NCI-H2081 treated with DMSO at 0.1 percent for 48 hours (cell line): ENCODE measurements around the gene TLCD3A.
"Not testable (repeated sequence)": the region's sequence is repeated elsewhere in the genome, so short reads cannot be mapped to it uniquely, and the experiment has no call there.

Experiments
- DNase-seq: peaks from one replicate; lab custom pipeline; 2025; lab: John Stamatoyannopoulos, UW

TLCD3A gene

DNA sequence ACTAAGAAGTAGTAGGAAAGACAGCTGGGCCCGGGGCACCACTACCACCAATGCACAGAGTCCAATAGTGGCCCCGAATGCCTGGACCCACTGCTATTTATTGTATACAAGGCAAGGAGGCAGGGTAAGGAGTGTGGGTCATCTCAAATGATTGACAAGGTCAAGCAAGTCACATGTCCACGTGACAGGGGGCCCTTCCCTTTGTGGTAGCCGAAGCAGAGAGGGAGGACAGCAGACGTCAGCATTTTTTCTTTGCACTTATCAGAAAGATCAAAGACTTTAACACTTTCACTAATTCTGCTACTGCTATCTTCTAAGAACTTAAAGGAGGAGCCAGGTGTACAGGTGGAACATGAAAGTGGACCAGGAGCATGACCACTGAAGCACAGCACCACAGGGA is 24.3 kb upstream of the TLCD3A start:
- no peak for DNase-seq

DNA sequence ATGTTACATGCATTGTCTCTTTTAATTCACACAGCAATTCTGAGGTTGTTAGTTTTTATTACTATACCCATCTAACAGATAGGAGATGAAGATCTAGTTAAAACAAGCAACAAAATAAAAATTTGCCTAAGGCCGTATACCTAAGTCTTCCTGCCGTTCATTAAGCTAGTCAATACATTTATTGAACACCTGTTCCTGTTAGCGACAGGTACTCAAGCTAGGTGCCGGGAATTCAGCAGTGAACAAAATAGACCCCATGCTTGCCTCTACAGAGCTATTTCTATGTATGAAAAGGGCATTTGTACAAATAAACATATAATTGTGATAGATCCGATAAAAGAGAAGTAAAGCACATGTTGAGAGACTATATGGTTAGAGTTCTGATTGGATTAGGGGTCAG is 14.3 kb upstream of the TLCD3A start:
- DNase-seq, result no peak

DNA sequence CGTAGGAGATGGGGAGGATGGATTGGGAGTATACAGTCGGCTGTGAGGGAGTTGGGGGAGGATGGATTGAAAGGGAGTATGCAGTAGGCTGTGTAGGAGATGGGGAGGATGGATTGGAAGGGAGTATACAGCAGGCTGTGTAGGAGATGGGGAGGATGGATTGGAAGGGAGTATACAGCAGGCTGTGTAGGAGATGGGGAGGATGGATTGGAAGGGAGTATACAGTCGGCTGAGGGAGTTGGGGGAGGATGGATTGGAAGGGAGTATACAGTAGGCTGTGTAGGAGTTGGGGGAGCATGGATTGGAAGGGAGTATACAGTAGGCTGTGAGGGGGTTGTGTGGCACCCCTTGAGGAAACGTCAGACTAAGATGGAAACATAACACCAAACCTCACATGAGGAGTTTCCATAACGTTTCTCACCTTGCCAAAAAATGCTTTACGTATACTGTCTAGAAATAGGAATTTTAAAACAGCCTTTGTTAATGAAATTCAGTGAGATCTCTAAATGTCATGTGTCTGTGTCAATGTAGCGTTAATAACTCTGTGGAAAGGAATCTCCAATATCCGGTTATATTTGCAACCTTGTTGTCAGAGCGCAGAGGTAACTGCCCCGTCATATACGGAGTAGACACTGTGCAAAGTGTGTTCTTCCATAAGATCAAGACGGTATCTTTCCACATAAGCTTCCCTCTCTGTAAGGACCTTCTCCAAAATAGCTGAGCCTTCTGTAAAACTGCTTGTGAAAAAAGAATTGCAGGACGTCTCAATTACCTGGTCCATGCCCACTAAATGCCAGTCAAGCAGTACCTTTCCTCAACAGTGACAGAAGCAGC is 11.5 kb upstream of the TLCD3A start:
- DNase-seq, result no peak

DNA sequence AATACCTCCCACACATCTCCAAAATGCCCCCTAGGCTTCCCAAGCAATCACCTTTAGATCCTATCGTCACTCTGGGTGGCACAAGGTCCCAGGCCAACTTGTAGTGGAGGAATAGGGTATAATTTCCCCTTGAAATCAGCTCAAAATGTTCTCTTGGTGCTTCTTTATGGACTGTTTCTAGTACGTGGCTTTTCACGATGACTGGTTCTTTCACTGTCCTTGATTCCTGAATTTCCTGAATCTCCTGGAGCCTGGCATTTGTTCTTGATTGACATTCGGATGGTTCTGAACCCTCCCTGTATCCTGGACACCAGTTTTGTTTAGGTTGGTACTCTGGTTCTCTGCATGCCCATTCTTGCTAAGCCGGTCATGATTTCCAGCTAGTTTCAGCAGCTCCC is 10.9 kb upstream of the TLCD3A start:
- no peak for DNase-seq

DNA sequence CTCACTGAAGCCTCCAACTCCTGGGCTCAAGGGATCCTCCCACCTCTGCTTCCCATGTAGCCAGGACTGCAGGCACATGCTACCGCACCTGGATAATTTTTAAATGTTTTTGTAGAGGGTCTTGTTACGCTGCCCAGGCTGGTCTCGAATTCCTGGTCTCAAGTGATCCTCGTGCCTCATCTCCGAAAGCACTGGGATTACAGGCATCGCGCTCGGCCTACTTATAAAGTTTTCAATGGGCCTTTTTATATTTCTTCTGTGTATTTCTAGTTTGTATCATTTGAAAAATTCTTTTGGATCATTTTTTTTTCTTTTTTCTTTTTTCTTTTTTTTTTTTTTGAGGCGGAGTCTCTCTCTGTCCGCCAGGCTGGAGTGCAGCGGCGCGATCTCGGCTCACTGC is 7.3 kb upstream of the TLCD3A start:
- no peak for DNase-seq

DNA sequence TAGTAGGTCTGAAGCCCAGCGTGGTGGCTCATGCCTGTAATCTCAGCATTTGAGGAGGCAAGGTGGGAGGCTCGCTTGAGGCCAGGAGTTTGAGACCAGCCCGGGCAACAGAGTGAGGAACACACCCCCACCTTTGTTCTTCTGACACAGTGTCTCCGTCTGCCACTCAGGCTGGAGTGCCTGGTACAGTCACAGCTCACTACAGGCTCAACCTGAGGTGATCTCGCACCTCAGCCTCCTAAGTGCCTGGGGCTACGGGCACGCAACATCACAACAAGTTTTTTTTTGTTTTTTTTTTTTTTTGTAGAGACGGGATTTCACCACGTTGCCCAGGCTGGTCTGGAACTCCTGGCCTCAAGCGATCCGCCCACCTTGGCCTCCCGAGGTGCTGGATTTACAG is 6.7 kb upstream of the TLCD3A start:
- no peak for DNase-seq

DNA sequence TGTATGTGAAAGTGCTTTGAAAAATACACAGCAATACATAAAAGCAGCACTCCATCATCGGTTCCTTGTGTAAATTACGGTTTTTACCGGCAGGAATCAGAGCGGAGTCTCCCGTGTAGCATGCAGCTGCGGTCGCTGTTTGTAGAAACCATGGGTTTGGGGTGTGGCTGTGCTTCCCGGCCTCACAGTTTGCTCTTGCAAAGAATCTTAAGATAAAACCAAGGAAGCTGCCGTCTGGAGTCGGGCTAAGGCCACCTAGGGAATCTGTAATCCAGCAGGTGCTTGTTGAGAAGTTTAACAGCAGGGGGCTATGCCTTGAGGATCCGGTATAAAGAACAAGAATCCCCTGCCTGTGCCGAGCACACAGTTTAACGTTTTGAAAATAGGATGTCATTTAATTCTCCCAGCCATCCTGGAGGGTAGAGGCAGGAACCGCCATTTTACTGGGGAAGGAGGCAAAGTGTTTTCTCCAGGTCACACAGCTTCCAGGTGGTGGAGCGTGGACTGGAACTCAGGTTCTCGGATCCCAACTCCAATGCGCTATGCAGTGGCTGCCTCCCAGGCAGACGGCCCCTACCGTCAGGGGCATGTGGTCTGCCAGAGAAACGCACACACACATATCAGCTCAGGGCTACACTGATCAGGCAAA is 6.0 kb upstream of the TLCD3A start:
- no peak for DNase-seq

DNA sequence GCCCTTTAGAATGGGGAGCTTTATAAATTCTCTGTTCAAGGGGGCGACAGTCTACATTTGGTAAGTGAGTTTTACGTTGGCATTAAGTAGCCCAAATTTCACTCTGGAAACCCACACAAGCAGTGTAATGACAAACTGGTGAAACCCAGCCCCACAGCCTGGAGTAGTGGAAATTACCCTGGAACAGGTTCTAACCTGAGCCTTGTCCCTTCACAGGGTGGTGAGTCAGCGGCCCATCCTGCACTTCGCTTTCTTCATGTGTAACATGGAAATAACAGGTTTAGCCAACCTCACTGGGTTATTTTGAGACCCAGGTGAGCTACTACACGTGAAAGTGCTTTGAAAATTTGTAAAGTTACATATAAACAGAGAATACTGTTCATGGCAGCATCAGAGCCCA is 3.5 kb upstream of the TLCD3A start:
- no peak for DNase-seq

DNA sequence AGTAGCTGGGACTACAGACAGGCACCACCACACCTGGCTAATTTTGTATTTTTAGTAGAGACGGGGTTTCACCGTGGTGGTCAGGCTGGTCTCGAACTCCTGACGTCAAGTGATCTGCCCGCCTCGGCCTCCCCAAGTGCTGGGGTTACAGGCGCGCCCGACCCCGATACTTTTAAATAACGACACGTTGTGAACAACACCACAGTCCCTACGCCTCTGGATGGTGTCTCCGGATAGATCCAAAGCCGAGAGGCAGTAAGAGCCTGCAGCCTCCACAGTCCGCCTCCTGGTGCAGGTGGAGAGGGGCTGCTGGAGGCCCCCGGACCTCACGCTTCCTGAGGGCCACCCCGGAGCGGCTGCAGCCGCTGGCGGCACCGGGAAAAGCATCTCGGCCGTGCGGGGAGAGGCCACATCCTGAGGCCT is 741 bp upstream of the TLCD3A start:
- no peak for DNase-seq

DNA sequence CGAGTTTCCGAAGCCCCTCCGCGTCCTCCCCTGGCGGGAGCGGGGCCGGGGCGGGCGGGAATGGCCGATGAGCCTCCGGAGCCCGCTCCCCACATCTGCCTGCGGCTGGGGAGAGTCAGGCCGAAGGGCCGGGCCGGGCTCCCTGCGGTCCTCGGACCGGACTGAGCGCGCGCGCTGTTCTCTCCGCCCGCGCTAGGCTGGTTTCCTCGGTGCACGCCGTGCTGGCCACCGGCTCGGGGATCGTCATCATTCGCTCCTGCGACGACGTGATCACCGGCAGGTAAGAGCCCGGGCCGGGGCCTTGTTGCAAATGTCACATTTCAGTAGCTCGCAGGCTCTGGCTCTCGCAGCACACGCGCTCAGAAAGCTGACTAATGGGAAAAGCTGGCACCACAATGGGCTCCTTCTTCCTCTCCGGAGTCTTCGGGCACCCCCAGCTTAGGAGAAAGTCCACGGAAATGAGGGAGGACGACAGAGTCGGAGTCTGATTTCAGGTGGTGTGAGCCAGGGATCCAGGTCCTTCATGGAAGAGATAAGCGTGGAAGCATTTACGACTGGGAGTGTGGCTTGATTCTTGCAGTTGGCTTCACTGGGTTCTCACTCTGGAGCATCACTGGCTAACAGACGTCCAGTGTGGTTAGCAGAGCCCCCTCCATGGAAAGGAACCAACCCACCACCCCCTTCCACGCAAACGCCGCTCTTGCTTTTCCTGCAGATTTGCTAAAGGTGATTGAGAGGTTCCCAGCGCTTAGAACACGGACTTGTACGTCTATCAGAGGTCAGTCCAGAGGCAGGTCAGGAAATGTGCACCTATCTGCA is 715 bp downstream of the TLCD3A start:
- DNase-seq, result no peak

DNA sequence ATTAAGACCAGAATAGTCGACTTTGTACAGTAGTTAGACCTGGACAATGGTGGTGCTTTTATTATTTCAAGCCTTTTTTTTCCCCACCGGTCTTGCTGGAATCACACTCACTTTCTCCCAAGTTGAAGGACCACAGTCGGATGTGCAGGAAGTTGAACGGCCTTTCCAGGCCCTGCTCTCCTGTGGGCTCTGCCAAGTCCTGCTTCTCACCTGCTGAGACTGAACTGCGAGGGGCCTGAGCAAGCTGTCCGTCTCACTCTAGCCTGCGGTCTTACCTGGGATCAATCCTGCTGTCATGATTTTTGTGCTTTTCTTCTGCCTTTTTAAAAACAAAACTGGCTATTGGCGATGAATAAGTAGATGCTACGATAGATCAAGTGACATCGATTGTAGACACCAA is 1.3 kb downstream of the TLCD3A start:
- DNase-seq, result no peak

DNA sequence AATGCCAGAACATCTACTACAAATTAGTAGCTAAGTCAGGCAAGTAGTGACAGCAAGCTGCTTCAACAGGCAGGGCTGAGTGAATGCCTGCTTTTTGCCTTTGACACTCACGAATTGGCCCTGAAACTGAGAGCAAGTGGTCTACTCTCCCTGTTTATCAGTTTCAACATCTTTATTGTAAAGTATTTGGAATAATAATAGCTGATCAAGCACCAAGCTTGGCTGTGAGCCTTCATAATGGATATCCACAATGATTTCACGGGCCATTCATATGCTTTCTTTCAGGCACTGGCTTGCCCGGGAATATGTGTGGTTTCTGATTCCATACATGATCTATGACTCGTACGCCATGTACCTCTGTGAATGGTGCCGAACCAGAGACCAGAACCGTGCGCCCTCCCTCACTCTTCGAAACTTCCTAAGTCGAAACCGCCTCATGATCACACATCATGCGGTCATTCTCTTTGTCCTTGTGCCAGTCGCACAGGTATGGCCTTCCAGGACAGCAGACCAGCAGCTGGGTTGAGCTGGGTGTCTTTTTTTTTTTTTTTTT is 5.2 kb downstream of the TLCD3A start:
- DNase-seq, result no peak

DNA sequence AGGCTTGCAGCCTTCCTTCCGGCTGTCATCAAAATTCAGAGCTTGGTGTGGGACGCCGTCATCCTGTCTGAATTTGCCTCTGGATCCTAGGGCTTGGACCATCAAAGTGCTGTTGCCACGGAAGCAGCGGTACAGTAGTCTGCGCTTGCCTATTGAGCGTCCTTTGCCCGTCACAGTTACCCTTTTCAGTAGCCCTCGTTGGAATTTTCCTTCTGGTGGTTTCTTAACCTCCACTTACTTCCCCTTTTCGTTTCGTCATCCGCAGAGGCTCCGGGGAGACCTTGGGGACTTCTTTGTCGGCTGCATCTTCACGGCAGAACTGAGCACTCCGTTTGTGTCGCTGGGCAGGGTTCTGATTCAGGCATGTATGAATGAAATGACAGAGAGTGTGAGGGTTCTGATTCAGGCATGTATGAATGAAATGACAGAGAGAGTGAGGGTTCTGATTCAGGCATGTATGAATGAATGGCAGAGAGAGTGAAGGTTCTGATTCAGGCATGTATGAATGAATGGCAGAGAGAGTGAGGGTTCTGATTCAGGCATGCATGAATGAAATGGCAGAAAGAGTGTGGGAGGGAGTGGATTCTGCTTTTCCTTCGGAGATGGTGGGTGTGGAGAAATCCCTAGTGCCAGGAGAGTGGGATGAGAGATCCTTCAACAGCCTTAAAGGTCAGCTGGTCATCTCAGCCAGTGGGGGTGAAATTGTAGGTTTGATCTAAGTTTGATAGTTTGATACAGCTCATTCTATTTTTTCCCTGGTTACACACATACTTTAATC is 8.0 kb downstream of the TLCD3A start:
- DNase-seq, result no peak

DNA sequence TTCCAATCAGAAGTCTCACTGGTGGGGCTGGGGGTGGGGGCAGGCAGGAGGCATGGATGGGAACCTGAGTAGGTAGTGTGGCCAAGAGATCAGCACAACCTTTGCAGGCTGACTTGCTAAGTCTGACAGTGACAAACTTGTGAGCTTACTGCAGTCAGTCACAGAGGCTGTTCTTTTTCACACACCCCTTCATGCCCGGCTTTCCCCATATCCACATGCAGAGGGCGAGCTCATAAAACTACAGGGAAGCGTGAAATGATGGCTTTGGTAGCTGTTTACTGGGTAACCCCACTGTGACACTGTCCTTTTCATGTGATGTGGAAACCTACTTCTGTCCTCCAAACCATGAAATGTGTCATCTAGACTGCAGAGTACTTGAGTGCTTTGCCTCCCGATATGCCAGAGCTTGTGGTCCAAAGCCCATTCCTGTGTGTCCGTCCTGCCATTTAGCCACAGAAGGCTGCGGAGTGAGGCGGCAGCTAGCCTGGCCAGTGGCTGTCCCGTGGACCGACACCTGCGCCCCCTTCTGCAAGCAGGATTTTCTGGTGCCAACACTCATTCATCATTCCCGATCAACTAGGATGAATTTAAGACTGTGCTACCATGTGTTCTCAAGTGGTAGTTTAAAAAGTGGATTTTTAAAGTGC is 9.9 kb downstream of the TLCD3A start:
- no peak for DNase-seq

DNA sequence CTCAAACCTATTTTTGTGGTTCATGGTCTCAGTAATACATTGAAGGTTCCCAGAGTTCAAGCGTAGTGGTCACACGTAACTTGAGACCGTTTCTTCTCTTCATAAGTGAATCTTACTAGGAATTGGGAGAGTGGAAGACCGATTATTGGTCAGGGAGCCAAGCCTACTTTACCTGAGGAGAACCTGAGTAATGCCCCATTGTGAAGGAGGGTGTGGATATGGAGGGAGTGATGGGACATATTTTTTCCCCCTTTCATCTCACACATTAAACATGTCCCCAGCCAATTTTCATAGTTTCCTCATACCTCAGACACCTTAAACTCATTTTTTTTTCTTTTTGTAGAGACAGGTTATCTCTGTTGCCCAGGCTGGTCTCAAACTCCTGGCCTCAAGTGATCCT is 10.7 kb downstream of the TLCD3A start:
- no peak for DNase-seq

DNA sequence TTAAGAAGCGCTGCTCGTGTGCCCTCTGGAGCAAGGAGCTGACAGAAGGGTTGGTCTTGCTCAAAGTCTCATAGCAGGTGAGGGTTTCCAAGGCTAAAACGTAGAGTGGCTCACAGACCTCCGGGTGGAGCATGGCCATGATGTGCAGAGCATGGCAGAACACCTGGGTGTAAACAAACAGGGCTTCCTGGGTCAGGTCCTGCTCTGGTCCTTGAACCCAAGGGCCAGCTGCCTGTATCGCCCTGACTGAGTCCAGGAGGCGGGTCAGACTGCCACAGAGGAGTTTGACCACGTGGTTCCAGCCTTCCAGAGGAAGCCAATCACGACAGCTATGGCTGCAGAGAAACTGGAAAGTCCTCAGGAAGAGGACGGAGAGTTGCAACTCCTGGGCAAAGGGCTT is 12.5 kb downstream of the TLCD3A start:
- no peak for DNase-seq

DNA sequence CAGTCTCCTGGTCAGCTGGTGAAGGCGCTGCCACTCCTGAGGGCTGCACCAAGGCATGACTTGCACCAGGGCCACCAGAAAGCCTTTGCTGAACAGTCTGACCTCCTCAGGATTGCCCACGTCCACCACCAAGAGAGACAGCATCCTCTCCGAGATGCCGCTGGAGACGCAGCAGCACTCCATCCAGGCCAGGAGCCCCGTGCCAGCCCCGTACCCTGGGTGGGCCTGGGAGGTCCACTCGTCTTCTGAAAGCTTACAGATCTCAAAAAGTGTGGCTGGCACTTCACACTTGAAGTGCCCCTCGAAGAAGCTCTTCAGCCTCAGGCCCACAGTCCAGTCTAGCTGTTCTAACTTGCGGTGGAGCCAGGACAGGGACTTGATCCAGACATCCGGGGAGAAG is 13.0 kb downstream of the TLCD3A start:
- no peak for DNase-seq

DNA sequence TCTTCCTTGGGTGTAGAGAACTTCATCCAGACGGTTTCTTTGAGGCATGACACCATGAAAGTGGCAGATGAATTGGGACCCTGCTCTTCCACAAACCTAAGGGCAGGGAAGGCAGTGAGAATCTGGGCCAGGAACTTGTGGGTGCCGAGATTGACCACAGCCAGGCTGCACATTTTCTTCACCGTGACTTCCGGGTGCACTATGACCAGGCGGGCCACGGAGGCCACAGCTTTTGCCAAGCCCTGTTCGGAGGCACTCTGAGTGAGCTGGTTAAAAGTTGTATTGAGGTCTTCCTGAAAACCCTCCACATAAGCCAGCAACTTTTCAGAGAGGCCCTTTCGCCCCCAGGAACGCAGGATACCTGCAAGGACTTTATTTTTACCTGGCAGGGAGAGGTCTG is 13.8 kb downstream of the TLCD3A start:
- no peak for DNase-seq

DNA sequence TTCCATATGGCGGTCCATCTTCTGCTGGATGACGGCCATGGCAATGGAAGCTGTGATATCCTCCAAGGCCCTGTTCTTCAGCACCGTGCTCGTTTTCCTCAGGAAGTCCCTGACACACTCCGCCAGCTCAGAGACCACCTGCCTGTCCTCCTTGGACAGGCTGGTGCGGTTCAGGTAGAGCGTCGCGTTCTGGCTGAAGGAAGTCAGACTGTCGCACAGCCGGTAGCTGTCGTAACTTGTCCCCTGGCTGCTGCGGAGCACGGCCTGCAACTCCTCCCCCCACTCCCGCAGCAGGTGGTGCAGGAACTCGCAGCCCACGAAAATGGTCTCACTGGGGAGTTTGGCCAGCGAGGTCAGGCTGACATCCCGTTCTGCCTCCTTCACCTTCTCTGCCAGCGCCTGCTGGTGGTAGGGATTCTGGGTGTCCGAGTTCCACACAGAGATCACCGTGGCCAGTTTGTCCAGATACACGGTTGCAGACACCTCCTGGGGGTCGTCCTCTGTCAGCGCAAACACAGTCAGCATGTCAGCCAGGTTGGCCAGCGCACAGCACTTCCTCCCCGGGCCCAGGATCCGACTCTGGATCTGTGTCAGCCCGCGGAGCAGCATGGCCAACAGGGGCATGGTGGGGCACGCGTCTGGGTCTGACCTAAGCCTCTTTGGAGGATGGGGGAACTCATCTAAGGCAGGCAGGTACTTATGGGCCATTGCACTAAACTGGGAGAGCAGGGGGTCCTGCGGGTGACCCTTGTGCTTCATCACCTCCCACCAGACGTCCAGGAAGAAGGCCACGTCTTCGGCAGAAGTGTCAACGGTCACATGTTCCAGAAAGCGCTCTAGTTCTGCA is 14.6 kb downstream of the TLCD3A start:
- DNase-seq, result no peak

DNA sequence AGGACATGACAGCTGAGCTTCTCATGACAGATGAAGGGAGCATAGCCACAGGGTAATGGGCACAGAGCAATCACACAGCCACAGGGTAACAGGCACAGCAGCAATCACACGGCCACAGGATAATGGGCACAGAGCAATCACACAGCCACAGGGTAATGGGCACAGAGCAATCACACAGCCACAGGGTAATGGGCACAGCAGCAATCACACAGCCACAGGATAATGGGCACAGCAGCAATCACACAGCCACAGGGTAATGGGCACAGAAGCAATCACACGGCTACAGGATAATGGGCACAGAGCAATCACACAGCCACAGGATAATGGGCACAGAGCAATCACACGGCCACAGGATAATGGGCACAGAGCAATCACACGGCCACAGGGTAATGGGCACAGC is 16.2 kb downstream of the TLCD3A start:
- DNase-seq, result not testable (repeated sequence)
